GM21367 (cell line): ENCODE results near the gene POLG2.

Source experiments
- ATAC-seq: cut with Tn5 transposase; IDR thresholded peaks from one replicate; pipeline ENCODE4 v1.9.1; 2021; ENCODE audit not compliant: unreplicated experiment

POLG2 gene

GRCh38 chr17:64496786-64497564, at the start of gene POLG2:
Gene POLG2, minus strand, starts transcription at chr17:64497054. Its CDS starts 86 bp downstream, at chr17:64496968.
- ATAC-seq = peak; percentile 57

DNA sequence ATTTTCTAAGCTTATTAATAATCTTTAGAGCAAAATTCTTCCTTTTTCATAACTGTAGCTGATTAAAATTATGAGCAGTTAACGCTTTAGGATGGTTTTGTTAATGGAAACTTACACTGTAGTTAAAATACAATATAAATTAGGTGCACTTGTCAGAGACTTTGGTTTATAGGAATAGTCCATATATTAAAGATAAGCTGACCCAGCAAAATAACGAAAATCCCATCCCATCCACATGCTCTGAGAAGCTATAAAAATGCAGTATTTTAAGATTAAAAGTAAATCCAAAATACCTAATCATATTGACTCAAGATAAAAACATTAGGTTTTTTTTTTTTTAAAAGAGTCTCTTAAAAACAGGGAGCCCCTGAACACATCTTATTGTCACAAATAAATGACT, 47.9 kb upstream of the POLG2 start:
- no peak for ATAC-seq

- no peak for ATAC-seq
These were observed 43.4 kb upstream of the POLG2 start for GRCh38 chr17:64540118-64540776.

DNA sequence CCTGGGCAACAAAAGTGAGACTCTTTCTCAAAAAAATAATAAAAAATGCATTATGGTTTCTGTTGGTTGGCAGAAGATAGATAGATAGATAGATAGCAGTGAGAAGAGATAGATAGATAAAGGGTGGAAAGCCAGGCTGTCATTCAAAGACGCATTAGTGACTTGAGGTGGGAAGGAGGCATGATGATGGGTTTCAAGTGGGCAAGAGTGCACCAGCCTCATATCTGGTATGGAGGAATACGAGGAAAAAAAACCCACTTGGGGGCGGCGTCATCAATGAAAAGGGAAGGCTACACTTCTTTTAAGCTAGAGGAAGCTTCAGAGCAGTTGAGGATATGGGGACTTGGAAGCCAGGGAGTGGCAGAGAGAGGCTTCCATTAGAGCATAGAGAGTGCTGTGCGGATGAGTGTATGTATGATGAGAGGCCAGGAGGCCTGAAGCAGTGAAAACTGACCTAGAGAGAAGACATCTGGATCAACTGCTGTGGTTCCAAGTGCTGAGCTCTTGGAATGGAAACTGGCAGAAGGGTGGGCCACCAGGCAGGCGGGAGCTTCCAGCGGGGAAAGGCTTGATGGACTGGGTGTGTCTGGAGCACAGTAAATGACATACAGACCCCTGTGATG, 41.8 kb upstream of the POLG2 start:
- no peak for ATAC-seq

DNA sequence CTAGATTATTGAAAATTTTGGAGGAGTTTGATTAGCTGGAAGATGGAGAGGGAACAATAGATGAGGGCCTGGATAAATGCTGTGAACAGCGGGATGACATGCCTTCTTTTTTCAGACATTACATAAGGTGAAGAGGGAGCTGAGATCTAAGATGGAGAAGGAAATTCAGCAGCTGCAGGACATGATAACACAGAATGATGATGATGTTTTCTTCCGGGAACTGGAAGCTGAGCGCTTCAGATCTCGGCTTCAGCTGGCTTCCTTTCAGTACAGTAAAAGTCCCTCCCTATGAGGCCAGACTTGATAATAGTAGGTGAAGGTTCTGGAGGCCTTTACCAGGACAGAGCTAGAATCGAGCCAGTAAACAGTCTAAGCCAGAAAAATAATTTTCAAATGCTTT, 40.6 kb upstream of the POLG2 start:
- no peak for ATAC-seq

GRCh38 chr17:64536913-64537312, 40.1 kb upstream of the POLG2 start:
- ATAC-seq = no peak

DNA sequence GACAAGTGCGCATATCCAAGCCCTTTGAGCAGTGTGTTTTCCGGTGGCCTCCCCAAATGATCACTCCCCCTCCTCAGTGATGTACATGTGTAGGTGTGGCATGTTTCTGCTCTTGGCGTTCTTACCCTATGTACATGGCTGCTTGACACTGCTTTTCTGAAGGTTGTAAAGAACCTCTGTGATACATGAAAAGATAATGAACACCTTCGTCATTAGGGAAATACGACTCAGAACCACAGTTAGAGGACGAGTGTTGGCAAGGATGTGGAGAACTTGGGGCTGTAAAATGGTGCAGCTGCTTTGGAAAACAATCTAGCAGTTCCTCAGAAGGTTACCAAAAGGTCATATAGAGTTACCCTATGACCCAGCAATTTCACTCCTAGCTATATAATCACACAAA, 38.5 kb upstream of the POLG2 start:
- ATAC-seq = no peak

- ATAC-seq = no peak
These were observed 37.3 kb upstream of the POLG2 start for GRCh38 chr17:64534187-64534586.

DNA sequence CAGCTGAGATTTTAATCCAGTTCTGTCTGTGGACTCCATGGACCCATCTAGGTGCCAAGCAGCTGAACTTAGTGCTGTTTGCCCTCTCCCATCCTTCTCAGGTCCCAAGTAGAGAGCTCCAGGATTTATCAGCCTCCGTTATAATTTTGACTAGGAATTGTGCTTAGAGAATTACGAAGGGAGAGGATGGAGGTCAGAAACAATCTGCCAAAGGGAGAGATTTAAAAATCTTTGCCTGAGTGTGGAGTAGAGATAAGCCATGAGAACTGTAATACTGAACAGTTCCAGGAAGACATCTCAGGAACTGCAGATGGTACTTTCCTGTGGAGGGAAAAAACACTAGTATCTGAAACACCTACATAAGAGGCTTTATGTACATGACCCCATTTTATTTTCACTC, 36.9 kb upstream of the POLG2 start:
- ATAC-seq = no peak

DNA sequence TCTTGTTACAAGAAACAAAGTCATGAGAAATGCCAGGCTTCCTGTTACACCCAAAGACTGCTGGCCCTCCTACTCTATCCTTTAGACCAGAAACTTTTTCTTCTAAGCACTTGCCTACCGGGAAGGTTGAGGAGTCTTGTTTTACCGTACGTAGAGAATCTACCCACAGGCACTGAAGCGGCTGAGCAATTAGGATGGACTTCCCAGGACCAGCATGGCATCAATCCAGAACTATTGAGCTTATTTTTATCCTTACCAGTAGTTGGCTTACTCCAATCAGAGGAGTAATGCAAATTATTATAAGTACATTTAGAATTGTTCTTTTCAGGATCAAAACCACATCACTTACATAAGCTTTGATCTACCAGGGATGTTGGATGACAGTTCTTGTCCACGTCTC, 35.6 kb upstream of the POLG2 start:
- no peak for ATAC-seq

DNA sequence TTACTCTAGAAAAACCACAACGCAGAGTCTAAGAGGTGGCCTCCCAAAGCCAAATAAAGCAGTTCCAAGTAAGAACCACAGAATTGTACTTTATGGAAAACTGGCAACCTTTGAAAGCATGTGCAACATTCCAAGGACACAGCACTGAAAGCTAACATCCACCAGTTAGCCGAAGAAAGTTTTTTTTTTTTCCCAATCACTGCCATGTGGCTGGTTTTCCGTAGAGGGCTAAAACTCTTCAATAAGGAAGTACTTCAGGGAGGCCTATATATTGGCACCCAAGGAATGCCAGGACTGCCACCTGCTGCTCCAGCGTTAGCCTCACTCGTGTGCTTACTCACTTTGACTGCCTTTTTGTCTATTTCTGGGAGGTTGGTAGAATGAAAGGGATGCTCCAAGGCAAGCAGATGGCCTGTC, 35.1 kb upstream of the POLG2 start:
- ATAC-seq = no peak

DNA sequence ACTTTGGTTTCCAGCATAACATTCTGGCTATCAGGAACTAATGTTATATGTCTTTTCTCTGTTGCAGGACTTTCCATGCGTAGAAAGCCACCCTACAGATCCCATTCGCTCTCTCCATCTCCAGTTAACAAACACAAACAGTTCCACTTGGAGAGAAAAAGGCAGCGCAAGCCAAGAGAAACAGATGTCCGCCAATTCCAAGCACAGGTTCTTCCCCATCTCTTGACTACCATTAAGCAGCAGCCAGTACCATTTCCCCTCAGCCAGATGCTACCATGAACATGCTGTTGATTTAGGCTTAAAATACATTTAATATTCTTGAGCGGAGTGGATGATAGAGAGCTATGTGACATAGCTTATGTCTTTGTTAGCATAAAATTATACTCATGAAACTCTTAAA, 32.4 kb upstream of the POLG2 start:
- ATAC-seq = no peak

DNA sequence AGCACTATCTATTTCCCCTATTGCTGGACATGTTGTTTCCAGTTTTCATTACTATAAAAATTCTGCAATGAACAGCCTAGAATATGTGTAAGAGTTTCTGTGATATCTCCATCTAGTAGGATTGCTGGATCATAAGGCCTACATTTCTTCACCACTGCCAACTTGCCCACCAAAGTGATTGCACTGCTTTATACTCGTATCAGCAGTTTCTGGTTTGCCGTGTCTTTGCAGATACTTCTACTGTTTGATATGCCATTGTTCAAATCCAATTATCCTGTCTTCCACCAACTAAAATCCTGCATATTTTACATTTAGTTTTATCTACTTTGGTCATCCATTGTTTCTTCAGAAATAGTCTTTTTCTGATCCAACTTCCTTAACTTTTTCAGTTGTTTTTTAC, 31.1 kb upstream of the POLG2 start:
- no peak for ATAC-seq

DNA sequence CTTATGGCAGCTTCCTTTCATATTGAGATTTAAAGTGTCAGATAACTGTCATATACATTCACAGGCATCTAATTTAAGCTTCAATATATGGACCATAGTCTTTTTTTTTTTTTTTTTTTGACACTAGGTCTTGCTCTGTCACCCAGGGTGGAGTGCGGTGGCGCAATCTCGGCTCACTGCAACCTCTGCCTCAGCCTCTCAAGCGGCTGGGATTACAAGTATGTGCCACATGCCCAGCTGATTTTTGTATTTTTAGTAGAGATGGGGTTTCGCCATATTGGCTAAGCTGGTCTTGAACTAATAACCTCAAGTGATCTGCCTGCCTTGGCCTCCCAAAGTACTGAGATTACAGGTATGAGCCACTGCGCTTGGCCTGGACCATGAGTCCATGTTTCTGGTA, 23.5 kb upstream of the POLG2 start:
- ATAC-seq = no peak

GRCh38 chr17:64519601-64520000, 22.7 kb upstream of the POLG2 start:
- ATAC-seq = no peak

DNA sequence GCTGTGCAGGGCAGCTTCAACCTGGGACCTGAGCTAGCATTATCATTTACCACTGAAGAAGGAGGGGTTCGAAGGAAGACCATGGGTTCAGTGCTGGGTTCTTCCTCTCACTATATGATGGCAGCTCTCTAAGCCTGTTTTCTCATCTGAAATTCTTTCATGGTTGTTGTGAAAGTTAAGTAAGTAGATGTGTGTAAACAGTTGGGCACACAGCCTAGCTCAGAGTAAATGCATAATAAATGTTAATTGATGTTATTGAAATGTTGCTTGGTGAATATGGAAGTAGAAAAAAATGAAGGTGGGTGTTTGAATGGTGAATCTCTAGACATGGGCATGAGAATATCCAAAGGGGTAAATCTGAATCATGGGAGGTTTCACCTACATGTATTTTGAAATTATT, 19.0 kb upstream of the POLG2 start:
- no peak for ATAC-seq

- ATAC-seq = no peak
These were observed 18.6 kb upstream of the POLG2 start for GRCh38 chr17:64515419-64515818.

- ATAC-seq = no peak
These were observed 12.3 kb upstream of the POLG2 start for GRCh38 chr17:64509179-64509578.

DNA sequence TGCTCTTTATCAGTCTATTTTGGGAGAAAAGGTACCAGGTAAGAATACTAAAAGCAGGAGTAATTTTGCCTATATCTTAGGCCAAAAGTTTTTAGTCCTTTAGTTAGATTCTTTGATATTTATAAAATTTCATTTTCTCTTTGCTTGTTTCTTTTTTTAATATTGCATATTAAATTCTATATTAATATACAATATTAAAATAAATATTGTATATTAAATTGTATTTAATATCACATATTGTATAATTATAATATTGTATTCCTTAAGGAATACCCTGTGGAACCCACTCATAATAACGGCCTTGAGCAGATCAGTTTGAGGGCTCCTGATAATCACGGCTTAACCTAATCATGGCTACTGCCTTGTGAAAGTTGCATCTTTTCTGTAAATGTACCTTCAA, 11.8 kb upstream of the POLG2 start:
- ATAC-seq = no peak

DNA sequence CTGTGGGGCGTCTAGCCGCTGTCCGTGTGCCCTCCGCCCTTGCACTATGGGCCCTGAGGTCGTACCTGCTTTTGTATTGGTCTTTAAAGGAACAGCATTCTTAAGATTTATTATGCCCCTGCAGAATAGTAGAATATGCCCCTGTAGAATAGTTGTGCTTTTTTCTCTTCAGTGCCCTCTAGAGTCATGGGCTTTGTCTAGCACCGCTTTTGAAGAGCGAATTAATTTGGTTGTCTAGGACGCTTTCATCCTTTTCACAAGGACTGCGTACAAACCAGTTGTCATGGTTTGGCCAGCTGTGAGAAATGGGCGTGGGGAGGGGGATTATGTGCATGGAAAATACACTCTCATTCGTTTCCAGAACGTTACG, 10.5 kb upstream of the POLG2 start:
- ATAC-seq = no peak

GRCh38 chr17:64506576-64507412, 9.9 kb upstream of the POLG2 start, which contains the start of gene CEP95:
Gene CEP95, plus strand, starts transcription at chr17:64506977. Its CDS starts 121 bp downstream, at chr17:64507098.
- ATAC-seq = peak; percentile 39
